Nephron progenitor cell (in vitro differentiated cells): Measurements from ENCODE around the gene COL5A1.
A peak's percentile ranks its signal among the peaks of the same experiment; 100 is the strongest.

Source experiments
- DNase-seq: peaks from one replicate; pipeline ENCODE4 v3.0.0; 2021
- H3K27ac Mint-ChIP-seq: 2 replicates; pipeline ENCODE4 v1.8.0; 2021; ENCODE audit warnings: mild to moderate bottlenecking, moderate library complexity, mixed read lengths
- H3K27me3 Mint-ChIP-seq: 2 replicates; pipeline ENCODE4 v1.8.0; 2021; ENCODE audit warnings: mild to moderate bottlenecking, low read depth, mixed read lengths; ENCODE audit not compliant: poor library complexity
- H3K36me3 Mint-ChIP-seq: 2 replicates; pipeline ENCODE4 v1.8.0; 2021; ENCODE audit warnings: low read depth, mixed read lengths
- H3K4me1 Mint-ChIP-seq: 2 replicates; pipeline ENCODE4 v1.8.0; 2021; ENCODE audit warnings: mixed read lengths
- H3K4me3 Mint-ChIP-seq: 2 replicates; pipeline ENCODE4 v1.8.0; 2021; ENCODE audit warnings: mild to moderate bottlenecking, moderate library complexity, mixed read lengths
- H3K9me3 Mint-ChIP-seq: 2 replicates; pipeline ENCODE4 v1.8.0; 2021; ENCODE audit warnings: mild to moderate bottlenecking, moderate library complexity, mixed read lengths
- CTCF ChIP-seq: fragments of 200-600 bp; sonication (generic); IDR thresholded peaks from 2 replicates; pipeline ENCODE4 v1.5.0; 2021; ENCODE audit warnings: antibody characterized with exemption

Gene COL5A1

GRCh38 chr9:134870746-134871662, 229.4 kb downstream of the COL5A1 start:
- Mint-ChIP-seq H3K27ac (peak overlapping the region; percentile 75), H3K36me3 (no peaks in the 10 kb centered on the region), H3K4me1 (peaks cover 11% of the 10 kb centered on the region), H3K27me3 (peaks cover 21% of the 10 kb centered on the region), H3K9me3 (peaks cover 16% of the 10 kb centered on the region), H3K4me3 (no peak overlapping the region)
- DNase-seq = no peak
- TF ChIP-seq CTCF = no peak

GRCh38 chr9:134871697-134872340, 230.2 kb downstream of the COL5A1 start:
- TF ChIP-seq CTCF = no peak
- no peak overlapping the region for H3K27ac Mint-ChIP-seq
- H3K4me3 Mint-ChIP-seq = no peak overlapping the region
- DNase-seq = no peak
- H3K4me1 Mint-ChIP-seq = peaks cover 11% of the 10 kb centered on the region
- H3K27me3 Mint-ChIP-seq = peaks cover 21% of the 10 kb centered on the region
- peaks cover 16% of the 10 kb centered on the region for H3K9me3 Mint-ChIP-seq
- no peaks in the 10 kb centered on the region for H3K36me3 Mint-ChIP-seq

- H3K4me1 Mint-ChIP-seq = peaks cover 11% of the 10 kb centered on the region
- H3K4me3 Mint-ChIP-seq = no peak overlapping the region
- DNase-seq = no peak
- no peak for TF ChIP-seq CTCF
- no peak overlapping the region for H3K27ac Mint-ChIP-seq
- peaks cover 16% of the 10 kb centered on the region for H3K9me3 Mint-ChIP-seq
- H3K36me3 Mint-ChIP-seq = no peaks in the 10 kb centered on the region
- peaks cover 25% of the 10 kb centered on the region for H3K27me3 Mint-ChIP-seq
Observed at GRCh38 chr9:134872482-134873231, 231.1 kb downstream of the COL5A1 start.

- Mint-ChIP-seq H3K9me3 (peaks cover 12% of the 10 kb centered on the region), H3K4me1 (peaks cover 8% of the 10 kb centered on the region), H3K36me3 (no peaks in the 10 kb centered on the region), H3K27ac (no peak overlapping the region), H3K4me3 (no peak overlapping the region), H3K27me3 (peaks cover 23% of the 10 kb centered on the region)
- no peak for DNase-seq
- no peak for TF ChIP-seq CTCF
Observed at GRCh38 chr9:134875371-134875770, 233.8 kb downstream of the COL5A1 start.

- Mint-ChIP-seq H3K27ac (no peak overlapping the region), H3K36me3 (no peaks in the 10 kb centered on the region), H3K4me1 (peaks cover 3% of the 10 kb centered on the region), H3K4me3 (no peak overlapping the region), H3K9me3 (peaks cover 8% of the 10 kb centered on the region), H3K27me3 (peaks cover 16% of the 10 kb centered on the region)
- DNase-seq = no peak
- no peak for TF ChIP-seq CTCF
Observed at GRCh38 chr9:134877541-134877940, 235.9 kb downstream of the COL5A1 start.
